Fibroblast of villous mesenchyme (primary cell): ENCODE measurements around the gene RASGRP2. TPM values are rescaled to one million over a fixed set of nuclear protein-coding genes. Genes with fewer than 3 reads are reported as not detected.

Source experiments
- DNase-seq: peaks from one replicate; pipeline ENCODE4 v3.0.0-alpha.2; 2010; ENCODE audit warnings: low read depth
- H3K4me3 ChIP-seq: 2 replicates; pipeline ENCODE4 v1.5.1; 2011; ENCODE audit warnings: low read depth, mild to moderate bottlenecking, low read length
- CTCF ChIP-seq: IDR thresholded peaks from 2 replicates; pipeline ENCODE4 v1.5.1; 2012; ENCODE audit warnings: low read depth, mild to moderate bottlenecking, low read length; ENCODE audit not compliant: insufficient read depth
- total RNA-seq: library from RNA; depleted of rRNA; stranded (reverse); fragments of >200 nt; gene quantifications from 2 replicates; pipeline ENCODE4 v1.2.3, GENCODE V29; 2012

The RASGRP2 gene
- 10.3 and 12.5 TPM in 2 replicates for total RNA-seq

- peak; percentile 61 for TF ChIP-seq CTCF
- peak within 1 kb of the TSS; percentile 67 for H3K4me3 ChIP-seq
- peak; percentile 59 for DNase-seq
These were observed at the start of gene RASGRP2 for GRCh38 chr11:64743591-64744543. Gene RASGRP2, minus strand, starts transcription at chr11:64744142. Its CDS starts 1,276 bp downstream, at chr11:64742866.

- H3K4me3 ChIP-seq, result no peak overlapping the region
- TF ChIP-seq CTCF, result no peak
- no peak for DNase-seq
These were observed 48.5 kb upstream of the RASGRP2 start for GRCh38 chr11:64792482-64792881.

- TF ChIP-seq CTCF, result no peak
- DNase-seq, result no peak
These were observed 47.9 kb upstream of the RASGRP2 start for GRCh38 chr11:64791781-64792291.

GRCh38 chr11:64790205-64791095 is 46.5 kb upstream of the RASGRP2 start:
- DNase-seq, result no peak
- TF ChIP-seq CTCF, result no peak
- no peak overlapping the region for H3K4me3 ChIP-seq

More at GRCh38 chr11:64791781-64792291, 47.9 kb upstream of the RASGRP2 start:
- H3K4me3 ChIP-seq, result no peak overlapping the region

GRCh38 chr11:64789331-64790204 is 45.6 kb upstream of the RASGRP2 start:
- no peak for TF ChIP-seq CTCF
- no peak for DNase-seq
- no peak overlapping the region for H3K4me3 ChIP-seq
